ENCODE results near the gene GABRG2. TPM values are rescaled to one million over a fixed set of nuclear protein-coding genes. Genes with fewer than 3 reads are reported as not detected.

The GABRG2 gene
- total RNA-seq, 4 donors from 2014 or later = not detected

DNA sequence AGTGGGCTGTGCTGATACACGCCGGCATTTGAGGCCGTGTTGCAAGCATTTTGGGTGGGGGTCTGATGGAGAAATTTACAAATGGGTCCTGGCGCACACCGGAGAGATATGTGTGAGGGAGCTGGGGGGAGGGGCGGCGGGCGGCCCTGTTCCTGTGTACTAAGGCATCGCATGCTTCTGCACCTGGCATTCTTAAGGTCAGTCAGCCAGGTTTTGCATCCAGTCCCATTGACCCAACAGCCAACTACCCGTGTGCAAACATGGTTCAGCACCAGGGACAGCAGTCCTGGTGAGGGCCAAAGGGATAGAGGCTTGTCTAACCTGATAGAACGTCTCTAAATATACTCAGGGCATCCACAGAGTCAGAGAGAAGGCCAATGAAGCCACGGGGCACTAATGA, 839 bp downstream of the GABRG2 start:
- TF ChIP-seq CTCF (IDR thresholded peaks at IDR 0.05; ENCODE audit: low read depth) = no peak

DNA sequence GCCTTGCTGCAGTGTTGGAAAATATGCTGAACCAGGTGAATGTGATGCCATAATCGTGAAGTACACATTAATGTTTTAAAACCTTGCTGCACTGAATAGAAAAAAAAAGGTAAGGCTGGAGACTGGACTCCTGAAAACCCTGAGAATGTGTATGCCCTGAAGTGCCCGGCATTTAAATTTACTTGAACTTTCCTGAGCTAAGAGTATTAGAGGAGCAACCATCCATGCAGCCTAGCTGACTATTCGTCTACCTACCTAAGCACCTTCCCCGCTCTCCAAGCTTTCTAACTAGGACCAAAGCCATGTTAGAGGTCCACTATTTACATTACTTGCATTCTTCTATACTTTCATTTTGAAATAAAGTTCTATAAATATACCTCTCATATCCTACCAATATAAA, 1.4 kb downstream of the GABRG2 start:
- TF ChIP-seq CTCF (IDR thresholded peaks at IDR 0.05; ENCODE audit: low read depth) = no peak

DNA sequence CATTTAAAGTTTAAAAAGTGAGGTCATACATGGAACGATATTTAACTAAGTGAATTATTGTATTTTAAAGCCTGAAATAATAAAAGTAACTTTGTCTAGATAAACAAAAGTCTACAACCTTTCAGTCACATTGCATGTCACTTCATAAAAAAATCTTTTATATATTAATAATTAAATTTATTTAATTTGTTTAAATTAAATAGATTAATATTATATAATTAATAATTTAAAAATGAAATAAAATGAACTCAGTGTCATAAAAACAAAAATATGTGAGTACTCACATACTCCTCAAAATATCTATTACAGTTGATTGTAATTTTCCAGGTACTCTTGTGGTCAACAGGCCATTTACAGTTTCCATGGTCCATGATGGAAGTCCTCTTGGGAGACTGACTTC, 11.2 kb downstream of the GABRG2 start:
- TF ChIP-seq CTCF (IDR thresholded peaks at IDR 0.05; ENCODE audit: low read depth) = no peak

DNA sequence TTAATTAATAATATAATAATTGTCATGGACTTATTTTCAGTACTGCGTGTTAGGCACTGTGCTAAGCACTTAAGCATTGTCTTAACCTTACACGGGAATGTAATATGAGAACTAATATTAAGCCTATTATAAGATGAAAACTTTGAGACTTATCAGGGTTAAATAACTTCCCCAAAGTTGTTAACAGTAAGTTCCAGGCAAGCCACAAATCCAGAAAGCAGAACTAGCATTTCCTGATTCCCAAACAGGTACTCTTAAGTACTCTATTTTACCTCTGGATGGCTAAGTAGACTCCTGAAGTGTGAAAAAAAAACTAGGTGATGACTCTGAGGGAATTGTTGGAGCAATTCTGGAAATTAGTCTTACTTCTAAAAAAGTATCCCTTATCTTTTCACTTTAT, 23.8 kb downstream of the GABRG2 start:
- no peak for TF ChIP-seq CTCF (IDR thresholded peaks at IDR 0.05; ENCODE audit: low read depth)

GRCh38 chr5:162096448-162096847, 28.9 kb downstream of the GABRG2 start:
- no peak for TF ChIP-seq CTCF (IDR thresholded peaks at IDR 0.05; ENCODE audit: low read depth)

DNA sequence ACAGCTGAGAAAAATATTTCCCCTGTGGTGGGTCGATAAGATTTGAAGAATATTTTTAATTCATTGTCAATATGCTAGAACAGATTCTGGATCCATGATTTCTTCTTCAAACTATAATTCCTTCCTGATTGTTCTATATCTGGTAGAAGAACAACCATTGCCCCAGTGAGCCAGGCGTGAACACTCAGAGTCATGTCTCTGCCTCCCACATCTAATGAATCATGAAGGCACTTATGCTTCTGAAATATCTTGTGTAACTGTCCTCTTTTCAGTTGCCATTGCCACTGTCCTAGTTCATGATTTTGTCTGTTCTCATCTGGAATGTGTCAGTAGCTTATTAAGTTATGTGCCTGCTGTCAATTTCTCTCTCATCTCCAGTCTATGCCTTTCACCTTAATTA, 40.0 kb downstream of the GABRG2 start:
- no peak for TF ChIP-seq CTCF (IDR thresholded peaks at IDR 0.05; ENCODE audit: low read depth)

DNA sequence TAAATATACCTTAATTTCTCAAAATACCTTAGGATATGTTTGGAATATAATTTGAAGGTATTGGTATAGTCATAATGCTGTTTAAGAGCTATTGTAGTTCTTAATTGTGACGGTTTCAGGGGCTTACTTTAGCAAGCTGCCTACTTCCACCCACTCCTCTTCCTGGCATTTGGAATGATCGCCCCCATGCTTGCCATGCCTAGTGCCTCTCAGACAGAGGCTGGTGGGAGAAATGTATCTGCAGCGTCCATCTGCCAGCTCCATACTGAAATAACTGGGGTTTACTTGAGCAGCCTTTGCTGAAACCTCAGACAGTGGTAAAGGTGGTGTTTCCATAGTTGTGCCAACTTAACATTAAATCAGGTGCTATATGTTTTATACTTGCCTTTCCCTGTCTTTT, 52.2 kb downstream of the GABRG2 start:
- no peak for TF ChIP-seq CTCF (IDR thresholded peaks at IDR 0.05; ENCODE audit: low read depth)

GRCh38 chr5:162128117-162128516, 60.5 kb downstream of the GABRG2 start:
- TF ChIP-seq CTCF (IDR thresholded peaks at IDR 0.05; ENCODE audit: low read depth) = no peak
